Activated naive CD4-positive, alpha-beta T cell treated with anti-CD3 and anti-CD28 coated beads, Interleukin-2, amount 50 U/mL, for 24 hours (primary cell): Measurements from ENCODE around the gene RASGRF2.

Experiments
- H3K27ac Mint-ChIP-seq: one replicate; pipeline ENCODE4 v1.8.0; 2021; ENCODE audit warnings: mild to moderate bottlenecking, mixed read lengths
- H3K27me3 Mint-ChIP-seq: one replicate; pipeline ENCODE4 v1.8.0; 2021; ENCODE audit warnings: mixed read lengths
- H3K36me3 Mint-ChIP-seq: one replicate; pipeline ENCODE4 v1.8.0; 2021; ENCODE audit warnings: mixed read lengths
- H3K4me1 Mint-ChIP-seq: one replicate; pipeline ENCODE4 v1.8.0; 2021; ENCODE audit warnings: mixed read lengths
- H3K4me3 Mint-ChIP-seq: one replicate; pipeline ENCODE4 v1.8.0; 2021; ENCODE audit warnings: mild to moderate bottlenecking, mixed read lengths
- H3K9me3 Mint-ChIP-seq: one replicate; pipeline ENCODE4 v1.8.0; 2021; ENCODE audit warnings: mixed read lengths

RASGRF2 gene

GRCh38 chr5:81163651-81164050, 203.5 kb downstream of the RASGRF2 start:
- Mint-ChIP-seq H3K4me1 (no peaks in the 10 kb centered on the region), H3K27me3 (no peaks in the 10 kb centered on the region), H3K9me3 (no peaks in the 10 kb centered on the region), H3K4me3 (no peak overlapping the region), H3K27ac (no peak overlapping the region), H3K36me3 (no peaks in the 10 kb centered on the region)

GRCh38 chr5:81164476-81164875, 204.3 kb downstream of the RASGRF2 start:
- Mint-ChIP-seq H3K27ac (no peak overlapping the region), H3K36me3 (no peaks in the 10 kb centered on the region), H3K4me3 (no peak overlapping the region), H3K4me1 (no peaks in the 10 kb centered on the region), H3K27me3 (no peaks in the 10 kb centered on the region), H3K9me3 (no peaks in the 10 kb centered on the region)

GRCh38 chr5:81164936-81165335, 204.8 kb downstream of the RASGRF2 start:
- Mint-ChIP-seq H3K27me3 (no peaks in the 10 kb centered on the region), H3K4me1 (no peaks in the 10 kb centered on the region), H3K27ac (no peak overlapping the region), H3K9me3 (no peaks in the 10 kb centered on the region), H3K36me3 (no peaks in the 10 kb centered on the region), H3K4me3 (no peak overlapping the region)

- Mint-ChIP-seq H3K9me3 (no peaks in the 10 kb centered on the region), H3K27ac (peak overlapping the region; percentile 38), H3K27me3 (no peaks in the 10 kb centered on the region), H3K4me1 (no peaks in the 10 kb centered on the region), H3K36me3 (peaks cover 2% of the 10 kb centered on the region), H3K4me3 (no peak overlapping the region)
Measured at GRCh38 chr5:81165493-81166119, 205.4 kb downstream of the RASGRF2 start.

DNA sequence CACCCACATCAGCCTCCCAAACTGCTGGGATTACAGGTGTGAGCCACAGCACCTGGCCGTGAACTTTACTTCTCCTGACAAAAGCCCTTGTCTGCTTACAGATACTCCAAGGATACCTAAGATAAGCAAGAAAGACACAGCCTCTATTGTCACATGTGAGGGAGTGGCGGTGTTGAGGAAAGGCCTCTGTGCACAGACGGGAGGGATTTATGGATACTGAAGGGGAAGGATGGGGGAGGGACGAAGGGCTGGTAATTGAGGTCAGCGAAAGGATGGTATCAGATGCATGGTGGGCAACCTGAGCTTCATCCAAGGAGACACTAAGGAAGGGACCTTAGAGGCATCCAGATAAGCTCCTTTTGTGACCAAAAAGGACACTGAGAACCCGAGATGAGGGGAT, 206.3 kb downstream of the RASGRF2 start:
- Mint-ChIP-seq H3K27ac (no peak overlapping the region), H3K9me3 (no peaks in the 10 kb centered on the region), H3K27me3 (no peaks in the 10 kb centered on the region), H3K4me1 (no peaks in the 10 kb centered on the region), H3K4me3 (no peak overlapping the region), H3K36me3 (peaks cover 2% of the 10 kb centered on the region)

GRCh38 chr5:81167078-81167477, 206.9 kb downstream of the RASGRF2 start:
- H3K4me3 Mint-ChIP-seq: no peak overlapping the region
- peaks cover 4% of the 10 kb centered on the region for H3K36me3 Mint-ChIP-seq
- H3K27me3 Mint-ChIP-seq: no peaks in the 10 kb centered on the region
- H3K27ac Mint-ChIP-seq: no peak overlapping the region
- no peaks in the 10 kb centered on the region for H3K4me1 Mint-ChIP-seq
- no peaks in the 10 kb centered on the region for H3K9me3 Mint-ChIP-seq

- H3K36me3 Mint-ChIP-seq: peaks cover 4% of the 10 kb centered on the region
- no peaks in the 10 kb centered on the region for H3K4me1 Mint-ChIP-seq
- H3K9me3 Mint-ChIP-seq: no peaks in the 10 kb centered on the region
- no peak overlapping the region for H3K27ac Mint-ChIP-seq
- no peaks in the 10 kb centered on the region for H3K27me3 Mint-ChIP-seq
- H3K4me3 Mint-ChIP-seq: no peak overlapping the region
Measured at GRCh38 chr5:81167544-81167943, 207.4 kb downstream of the RASGRF2 start.

- no peaks in the 10 kb centered on the region for H3K9me3 Mint-ChIP-seq
Measured at GRCh38 chr5:81169924-81170323, 209.8 kb downstream of the RASGRF2 start.

DNA sequence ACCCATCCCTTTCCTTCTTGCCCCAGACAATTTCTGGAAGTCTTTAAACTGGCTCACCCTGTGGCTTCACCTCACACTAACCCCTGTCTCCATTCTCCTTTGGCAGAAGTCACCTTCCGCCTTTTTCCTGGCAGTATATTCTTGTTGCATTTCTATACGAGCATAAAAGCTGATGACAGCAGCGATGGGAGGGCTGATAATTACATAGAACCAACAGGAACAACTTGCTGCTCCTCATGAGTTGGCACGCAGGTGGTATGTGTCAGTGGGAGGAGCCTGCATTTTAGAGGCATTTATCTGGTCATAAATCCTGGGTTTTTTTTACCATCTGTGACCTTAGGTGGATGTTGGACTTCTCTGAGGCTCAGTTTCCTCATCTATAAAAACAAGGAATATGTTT, 211.6 kb downstream of the RASGRF2 start:
- Mint-ChIP-seq H3K36me3 (peaks cover 4% of the 10 kb centered on the region), H3K4me3 (no peak overlapping the region), H3K9me3 (no peaks in the 10 kb centered on the region), H3K27ac (peak overlapping the region; percentile 66), H3K4me1 (no peaks in the 10 kb centered on the region), H3K27me3 (no peaks in the 10 kb centered on the region)

More at GRCh38 chr5:81169924-81170323, 209.8 kb downstream of the RASGRF2 start:
- Mint-ChIP-seq H3K4me1 (no peaks in the 10 kb centered on the region), H3K4me3 (no peak overlapping the region), H3K27ac (no peak overlapping the region), H3K27me3 (no peaks in the 10 kb centered on the region), H3K36me3 (peaks cover 4% of the 10 kb centered on the region)

DNA sequence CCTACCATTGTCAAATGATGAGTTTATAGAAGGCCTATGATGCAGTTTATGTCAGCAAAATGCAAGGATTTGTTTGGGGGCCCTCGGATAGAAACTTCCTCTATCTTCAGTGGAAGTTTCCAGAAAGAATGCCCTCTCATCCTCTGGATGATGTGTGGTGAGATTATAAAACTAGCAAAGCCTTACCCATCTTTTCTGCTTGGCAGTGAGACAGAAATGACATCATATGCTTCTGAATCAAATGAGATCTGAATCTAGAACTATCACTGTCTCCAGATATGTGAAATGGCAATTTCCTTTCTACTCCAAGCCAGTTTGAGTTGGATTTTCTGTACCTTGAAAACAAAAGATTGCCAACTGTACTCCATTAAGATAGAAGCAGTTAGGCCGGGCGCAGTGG, 212.5 kb downstream of the RASGRF2 start:
- H3K27me3 Mint-ChIP-seq: no peaks in the 10 kb centered on the region
- no peaks in the 10 kb centered on the region for H3K9me3 Mint-ChIP-seq

GRCh38 chr5:81177061-81177460, 216.9 kb downstream of the RASGRF2 start:
- Mint-ChIP-seq H3K27ac (no peak overlapping the region), H3K4me3 (no peak overlapping the region), H3K36me3 (peaks cover 7% of the 10 kb centered on the region)

More for the DNA sequence above, 212.5 kb downstream of the RASGRF2 start:
- Mint-ChIP-seq H3K4me1 (no peaks in the 10 kb centered on the region), H3K4me3 (no peak overlapping the region), H3K36me3 (peaks cover 4% of the 10 kb centered on the region), H3K27ac (no peak overlapping the region)

DNA sequence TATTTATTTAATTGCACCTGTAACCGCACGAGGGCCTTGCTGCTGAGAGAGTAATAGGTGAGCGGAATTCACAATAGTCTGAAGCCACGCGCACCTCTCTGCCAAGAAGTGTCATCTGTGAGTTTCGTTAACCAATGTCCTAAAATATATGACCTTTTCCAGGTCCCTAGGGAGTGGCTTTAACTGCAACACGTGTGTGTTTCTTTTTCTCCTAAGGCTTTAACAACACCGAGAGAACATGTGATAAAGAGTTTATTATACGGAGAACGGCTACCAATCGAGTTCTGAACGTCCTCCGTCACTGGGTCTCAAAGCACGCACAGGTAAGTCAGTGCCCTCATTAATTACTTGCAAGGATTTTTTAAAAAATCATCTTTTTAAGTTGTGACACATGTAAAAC, 219.8 kb downstream of the RASGRF2 start:
- no peaks in the 10 kb centered on the region for H3K27me3 Mint-ChIP-seq
- H3K9me3 Mint-ChIP-seq: no peaks in the 10 kb centered on the region
- no peak overlapping the region for H3K27ac Mint-ChIP-seq
- peaks cover 7% of the 10 kb centered on the region for H3K36me3 Mint-ChIP-seq
- no peak overlapping the region for H3K4me3 Mint-ChIP-seq
- no peaks in the 10 kb centered on the region for H3K4me1 Mint-ChIP-seq

More at GRCh38 chr5:81177061-81177460, 216.9 kb downstream of the RASGRF2 start:
- H3K27me3 Mint-ChIP-seq: no peaks in the 10 kb centered on the region
- no peaks in the 10 kb centered on the region for H3K9me3 Mint-ChIP-seq
- H3K4me1 Mint-ChIP-seq: no peaks in the 10 kb centered on the region

- Mint-ChIP-seq H3K4me3 (no peak overlapping the region), H3K4me1 (no peaks in the 10 kb centered on the region), H3K9me3 (no peaks in the 10 kb centered on the region), H3K27ac (no peak overlapping the region), H3K27me3 (no peaks in the 10 kb centered on the region), H3K36me3 (peaks cover 7% of the 10 kb centered on the region)
Measured at GRCh38 chr5:81180780-81181460, 220.8 kb downstream of the RASGRF2 start.

GRCh38 chr5:81181576-81182316, 221.6 kb downstream of the RASGRF2 start:
- no peak overlapping the region for H3K4me3 Mint-ChIP-seq
- no peaks in the 10 kb centered on the region for H3K9me3 Mint-ChIP-seq
- no peaks in the 10 kb centered on the region for H3K27me3 Mint-ChIP-seq
- H3K36me3 Mint-ChIP-seq: peaks cover 9% of the 10 kb centered on the region
- H3K4me1 Mint-ChIP-seq: no peaks in the 10 kb centered on the region
- H3K27ac Mint-ChIP-seq: peak overlapping the region; percentile 59

DNA sequence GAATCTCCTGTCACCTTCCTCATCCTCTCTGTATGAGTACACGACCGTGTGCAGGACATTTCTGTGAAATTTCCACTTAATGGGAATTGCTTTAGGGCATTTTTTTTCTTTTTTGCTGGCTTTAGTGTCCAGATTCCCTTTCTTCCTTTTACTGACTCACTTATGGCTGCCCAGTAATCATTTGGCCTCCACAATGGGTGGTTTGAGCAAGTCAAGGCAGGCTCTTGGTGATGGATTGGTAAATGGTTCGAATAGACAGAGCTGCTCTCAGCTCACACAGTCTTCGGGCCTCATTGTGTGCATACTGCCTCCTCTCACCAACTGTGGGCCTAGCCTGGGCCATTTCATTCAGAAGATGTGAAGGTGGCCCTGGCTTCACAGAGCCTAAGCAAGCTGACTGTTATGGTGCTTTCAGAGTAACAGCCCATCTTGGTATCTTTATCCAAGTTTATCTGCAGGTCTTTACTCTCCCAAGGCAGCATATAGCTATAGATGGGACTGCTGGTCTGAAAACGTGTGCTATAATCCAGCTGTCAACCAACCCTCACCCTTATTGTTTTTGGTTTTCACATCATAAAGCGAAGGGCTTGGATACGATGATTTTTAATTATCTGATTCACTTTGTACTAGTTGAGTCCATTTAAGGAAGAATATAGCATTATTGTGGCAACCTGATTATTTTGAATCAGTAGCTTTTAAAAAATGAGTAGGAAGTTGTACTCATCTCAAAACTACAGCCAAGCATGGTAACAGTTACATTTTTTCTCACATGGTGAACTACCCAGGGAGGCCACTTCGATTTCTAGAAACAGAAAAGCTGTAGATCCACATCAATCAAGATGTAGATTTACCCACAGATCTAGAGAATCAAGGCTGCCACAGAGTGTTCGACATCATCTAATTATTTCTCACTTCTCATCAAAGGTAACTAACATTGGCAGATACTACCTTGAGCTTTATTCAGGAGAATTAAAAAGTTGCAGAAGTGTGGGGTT, 222.5 kb downstream of the RASGRF2 start:
- no peaks in the 10 kb centered on the region for H3K4me1 Mint-ChIP-seq
- H3K36me3 Mint-ChIP-seq: peaks cover 9% of the 10 kb centered on the region
- no peaks in the 10 kb centered on the region for H3K9me3 Mint-ChIP-seq
- peak overlapping the region; percentile 59 for H3K27ac Mint-ChIP-seq
- no peaks in the 10 kb centered on the region for H3K27me3 Mint-ChIP-seq
- no peak overlapping the region for H3K4me3 Mint-ChIP-seq
